CD4-positive, alpha-beta T cell treated with Interferon gamma for 1 hour (primary cell): ENCODE results near the gene GPATCH2L.

ENCODE experiments used
- DNase-seq: peaks from one replicate; pipeline ENCODE4 v3.0.0-alpha.2; 2020

GPATCH2L gene

GRCh38 chr14:76259029-76259735 is 107.5 kb downstream of the GPATCH2L start:
- no peak for DNase-seq

GRCh38 chr14:76260749-76261148 is 109.0 kb downstream of the GPATCH2L start:
- no peak for DNase-seq

GRCh38 chr14:76261371-76261811 is 109.7 kb downstream of the GPATCH2L start:
- no peak for DNase-seq

GRCh38 chr14:76262641-76263040 is 110.9 kb downstream of the GPATCH2L start:
- DNase-seq = no peak
